Activated T-cell treated with anti-CD3 and anti-CD28 coated beads, Interleukin-2, amount 50 U/mL, for 72 hours (primary cell): ENCODE results near the gene RBBP5. TPM values are rescaled to one million over a fixed set of nuclear protein-coding genes. Genes with fewer than 3 reads are reported as not detected.

Source experiments
- ATAC-seq, 2 donors: fragments of 150-1000 bp; cut with Tn5 transposase; replicated peaks in 1 of 2; 2 replicates each; pipeline ENCODE4 v1.10.0; 2021; ENCODE audit warnings: moderate library complexity in 2 of 2, mild to moderate bottlenecking in 1 of 2
- DNase-seq, 2 donors: peaks; one replicate each; pipeline ENCODE4 v3.0.0; 2021 to 2022; ENCODE audit warnings: mixed read lengths in 1 of 2
- H3K27ac Mint-ChIP-seq: one replicate; pipeline ENCODE4 v1.8.0; 2022; ENCODE audit warnings: mild to moderate bottlenecking, moderate library complexity, mixed read lengths
- H3K27me3 Mint-ChIP-seq: one replicate; pipeline ENCODE4 v1.8.0; 2022; ENCODE audit warnings: low read depth, mixed read lengths
- H3K36me3 Mint-ChIP-seq, 2 donors: one replicate each; pipeline ENCODE4 v1.8.0; 2022; ENCODE audit warnings: mixed read lengths in 2 of 2, mild to moderate bottlenecking in 1 of 2; ENCODE audit not compliant: insufficient read depth in 2 of 2
- H3K4me1 Mint-ChIP-seq: one replicate; pipeline ENCODE4 v1.8.0; 2022; ENCODE audit warnings: low read depth, mixed read lengths
- H3K4me3 Mint-ChIP-seq, 2 donors: one replicate each; pipeline ENCODE4 v1.8.0; 2022; ENCODE audit warnings: mild to moderate bottlenecking in 2 of 2, mixed read lengths in 2 of 2, moderate library complexity in 2 of 2
- H3K9me3 Mint-ChIP-seq, 2 donors: one replicate each; pipeline ENCODE4 v1.8.0; 2022; ENCODE audit warnings: mixed read lengths in 2 of 2
- total RNA-seq, 2 donors: library from RNA; stranded (reverse); gene quantifications; one replicate each; pipeline ENCODE4 v1.2.3, GENCODE V29; 2022

Gene RBBP5
- total RNA-seq, 2 donors from 2014 or later: 19.9 to 28.4 TPM

GRCh38 chr1:205147191-205147835 is 25.5 kb upstream of the RBBP5 start:
- H3K27ac Mint-ChIP-seq: peak overlapping the region; percentile 78
- peaks cover 2 to 5% of the 10 kb centered on the region in 2 donors for H3K36me3 Mint-ChIP-seq
- H3K4me1 Mint-ChIP-seq: peaks cover under 1% of the 10 kb centered on the region
- no peak for DNase-seq
- no peaks in the 10 kb centered on the region for H3K9me3 Mint-ChIP-seq
- H3K4me3 Mint-ChIP-seq: no peak overlapping the region
- no peaks in the 10 kb centered on the region for H3K27me3 Mint-ChIP-seq
- no peak for ATAC-seq

GRCh38 chr1:205144751-205145150 is 23.0 kb upstream of the RBBP5 start:
- DNase-seq (no peak), ATAC-seq (no peak)
- Mint-ChIP-seq H3K9me3 (no peaks in the 10 kb centered on the region), H3K4me3 (no peak overlapping the region), H3K27me3 (no peaks in the 10 kb centered on the region), H3K4me1 (peaks cover 12% of the 10 kb centered on the region), H3K36me3 (peaks cover 0 to 5% of the 10 kb centered on the region in 2 donors), H3K27ac (no peak overlapping the region)

GRCh38 chr1:205144046-205144720 is 22.4 kb upstream of the RBBP5 start:
- peaks cover 12% of the 10 kb centered on the region for H3K4me1 Mint-ChIP-seq
- H3K27ac Mint-ChIP-seq: no peak overlapping the region
- ATAC-seq: no peak
- no peaks in the 10 kb centered on the region for H3K9me3 Mint-ChIP-seq
- no peak for DNase-seq
- H3K27me3 Mint-ChIP-seq: no peaks in the 10 kb centered on the region
- H3K36me3 Mint-ChIP-seq: no peaks in the 10 kb centered on the region
- H3K4me3 Mint-ChIP-seq: no peak overlapping the region

- DNase-seq: no peak
- ATAC-seq: peak; percentile 15 to 16
Measured at GRCh38 chr1:205142102-205142469, 20.3 kb upstream of the RBBP5 start.

GRCh38 chr1:205141236-205142101 is 19.7 kb upstream of the RBBP5 start:
- peak; percentile 69 to 74 for DNase-seq
- ATAC-seq: peak; percentile 79 to 86
- peak overlapping the region in 1 of 2 donors; percentile 11 for H3K4me3 Mint-ChIP-seq
- peaks cover 12% of the 10 kb centered on the region for H3K4me1 Mint-ChIP-seq
- no peaks in the 10 kb centered on the region for H3K36me3 Mint-ChIP-seq
- no peaks in the 10 kb centered on the region for H3K9me3 Mint-ChIP-seq
- no peak overlapping the region for H3K27ac Mint-ChIP-seq
- no peaks in the 10 kb centered on the region for H3K27me3 Mint-ChIP-seq

More at GRCh38 chr1:205142102-205142469, 20.3 kb upstream of the RBBP5 start:
- Mint-ChIP-seq H3K4me1 (peaks cover 12% of the 10 kb centered on the region), H3K27ac (no peak overlapping the region), H3K36me3 (no peaks in the 10 kb centered on the region), H3K9me3 (no peaks in the 10 kb centered on the region), H3K4me3 (no peak overlapping the region), H3K27me3 (no peaks in the 10 kb centered on the region)

GRCh38 chr1:205140113-205140512 is 18.3 kb upstream of the RBBP5 start:
- H3K9me3 Mint-ChIP-seq: no peaks in the 10 kb centered on the region
- H3K27ac Mint-ChIP-seq: no peak overlapping the region

GRCh38 chr1:205137901-205138300 is 16.1 kb upstream of the RBBP5 start:
- no peaks in the 10 kb centered on the region for H3K36me3 Mint-ChIP-seq
- H3K9me3 Mint-ChIP-seq: no peaks in the 10 kb centered on the region
- ATAC-seq (no peak), DNase-seq (no peak)
- H3K4me1 Mint-ChIP-seq: peaks cover 12% of the 10 kb centered on the region
- no peak overlapping the region for H3K27ac Mint-ChIP-seq
- H3K4me3 Mint-ChIP-seq: no peak overlapping the region
- no peaks in the 10 kb centered on the region for H3K27me3 Mint-ChIP-seq

More at GRCh38 chr1:205140113-205140512, 18.3 kb upstream of the RBBP5 start:
- DNase-seq: no peak
- H3K27me3 Mint-ChIP-seq: no peaks in the 10 kb centered on the region
- no peak for ATAC-seq
- H3K36me3 Mint-ChIP-seq: no peaks in the 10 kb centered on the region
- H3K4me1 Mint-ChIP-seq: peaks cover 12% of the 10 kb centered on the region
- H3K4me3 Mint-ChIP-seq: no peak overlapping the region

GRCh38 chr1:205133287-205133686 is 11.5 kb upstream of the RBBP5 start:
- Mint-ChIP-seq H3K4me3 (no peak overlapping the region), H3K36me3 (no peaks in the 10 kb centered on the region), H3K4me1 (no peaks in the 10 kb centered on the region), H3K9me3 (no peaks in the 10 kb centered on the region), H3K27ac (no peak overlapping the region), H3K27me3 (no peaks in the 10 kb centered on the region)
- ATAC-seq (no peak), DNase-seq (no peak)

- ATAC-seq: no peak
- H3K27ac Mint-ChIP-seq: no peak overlapping the region
- H3K4me1 Mint-ChIP-seq: no peaks in the 10 kb centered on the region
- no peak for DNase-seq
- H3K9me3 Mint-ChIP-seq: no peaks in the 10 kb centered on the region
- no peaks in the 10 kb centered on the region for H3K27me3 Mint-ChIP-seq
- no peak overlapping the region for H3K4me3 Mint-ChIP-seq
- no peaks in the 10 kb centered on the region for H3K36me3 Mint-ChIP-seq
Measured at GRCh38 chr1:205129447-205130029, 7.8 kb upstream of the RBBP5 start.

GRCh38 chr1:205128050-205128449 is 6.3 kb upstream of the RBBP5 start:
- Mint-ChIP-seq H3K4me1 (peaks cover 4% of the 10 kb centered on the region), H3K4me3 (no peak overlapping the region), H3K27me3 (no peaks in the 10 kb centered on the region), H3K9me3 (no peaks in the 10 kb centered on the region), H3K27ac (no peak overlapping the region), H3K36me3 (no peaks in the 10 kb centered on the region)
- ATAC-seq: no peak
- no peak for DNase-seq

GRCh38 chr1:205127646-205128045 is 5.9 kb upstream of the RBBP5 start:
- Mint-ChIP-seq H3K27me3 (no peaks in the 10 kb centered on the region), H3K27ac (no peak overlapping the region), H3K36me3 (no peaks in the 10 kb centered on the region), H3K4me3 (no peak overlapping the region), H3K9me3 (no peaks in the 10 kb centered on the region), H3K4me1 (peaks cover 5% of the 10 kb centered on the region)
- no peak for DNase-seq
- ATAC-seq: no peak

GRCh38 chr1:205124726-205125125 is 2.9 kb upstream of the RBBP5 start:
- ATAC-seq (no peak), DNase-seq (no peak)
- peaks cover 18% of the 10 kb centered on the region for H3K4me1 Mint-ChIP-seq
- no peak overlapping the region for H3K4me3 Mint-ChIP-seq
- H3K27me3 Mint-ChIP-seq: no peaks in the 10 kb centered on the region
- peaks cover 1% of the 10 kb centered on the region in 2 donors for H3K36me3 Mint-ChIP-seq
- H3K9me3 Mint-ChIP-seq: no peaks in the 10 kb centered on the region
- H3K27ac Mint-ChIP-seq: no peak overlapping the region

- H3K4me3 Mint-ChIP-seq: peak overlapping the region; percentile 94
- DNase-seq (no peak), ATAC-seq (peak in 1 of 2 donors; percentile 7)
- no peaks in the 10 kb centered on the region for H3K9me3 Mint-ChIP-seq
- peaks cover 1 to 10% of the 10 kb centered on the region in 2 donors for H3K36me3 Mint-ChIP-seq
- no peaks in the 10 kb centered on the region for H3K27me3 Mint-ChIP-seq
- peaks cover 35% of the 10 kb centered on the region for H3K4me1 Mint-ChIP-seq
- H3K27ac Mint-ChIP-seq: peak overlapping the region; percentile 100
Measured at GRCh38 chr1:205122489-205122882, 708 bp upstream of the RBBP5 start.
